DND-41 (cell line): ENCODE results near the gene ATF6.

ENCODE experiments used
- ATAC-seq: fragments of 200-7000 bp; cut with Tn5 transposase; 3 replicates; pipeline ENCODE4 v1.9.1; 2021; ENCODE audit warnings: low read depth; ENCODE audit not compliant: insufficient read depth
- DNase-seq: peaks from one replicate; pipeline ENCODE4 v3.0.0-alpha.2; 2020
- H2AFZ ChIP-seq: 2 replicates; pipeline ENCODE4 v1.6.0; 2012; ENCODE audit warnings: low read depth, low read length
- H3K27ac ChIP-seq: 2 replicates; pipeline ENCODE4 v1.5.1; 2012; ENCODE audit warnings: low read length, inconsistent platforms
- H3K27me3 ChIP-seq: fragments of 200-600 bp; sonication (generic); 2 replicates; pipeline ENCODE4 v1.6.0; 2012; ENCODE audit warnings: low read length, mild to moderate bottlenecking, inconsistent platforms; ENCODE audit not compliant: insufficient read depth, poor library complexity
- H3K36me3 ChIP-seq: 2 replicates; pipeline ENCODE4 v1.5.1; 2012; ENCODE audit warnings: low read length, inconsistent platforms; ENCODE audit not compliant: insufficient read depth
- H3K4me1 ChIP-seq: 2 replicates; pipeline ENCODE4 v1.5.1; 2012; ENCODE audit warnings: mild to moderate bottlenecking, low read length; ENCODE audit not compliant: insufficient read depth
- H3K4me2 ChIP-seq: 2 replicates; pipeline ENCODE4 v1.6.0; 2012; ENCODE audit warnings: mild to moderate bottlenecking, moderate library complexity, low read length, inconsistent platforms; ENCODE audit not compliant: insufficient read depth
- H3K4me3 ChIP-seq, 2 experiments: fragments of 200-600 bp in 1 of 2; shearing (Covaris generic) in 1 of 2; 2 replicates each; pipeline ENCODE4 v1.5.1; 2012 to 2016; ENCODE audit warnings: inconsistent platforms in 2 of 2, low read length in 2 of 2, mild to moderate bottlenecking in 2 of 2, low read depth in 1 of 2, moderate library complexity in 1 of 2
- H3K79me2 ChIP-seq: 2 replicates; pipeline ENCODE4 v1.6.0; 2012; ENCODE audit warnings: low read length, inconsistent platforms; ENCODE audit not compliant: insufficient read depth
- H3K9ac ChIP-seq: 2 replicates; pipeline ENCODE4 v1.6.0; 2012; ENCODE audit warnings: low read depth, mild to moderate bottlenecking, inconsistent platforms, low read length, moderate library complexity
- H3K9me3 ChIP-seq: 2 replicates; pipeline ENCODE4 v1.5.1; 2012; ENCODE audit warnings: low read length, moderate library complexity, mild to moderate bottlenecking, inconsistent platforms; ENCODE audit not compliant: insufficient read depth, severe bottlenecking
- H4K20me1 ChIP-seq: 2 replicates; pipeline ENCODE4 v1.6.0; 2012; ENCODE audit warnings: low read length; ENCODE audit not compliant: insufficient read depth
- CTCF ChIP-seq: IDR thresholded peaks from 2 replicates; pipeline ENCODE4 v1.5.1; 2012; ENCODE audit warnings: borderline replicate concordance, low read length, moderate library complexity, mild to moderate bottlenecking; ENCODE audit not compliant: poor library complexity, severe bottlenecking; ENCODE audit errors: extremely low read depth
- EZH2 ChIP-seq: IDR thresholded peaks from 3 replicates; pipeline ENCODE4 v1.6.1; 2012; ENCODE audit warnings: borderline replicate concordance, low read depth, mild to moderate bottlenecking, moderate library complexity, low read length, inconsistent platforms; ENCODE audit not compliant: severe bottlenecking

ATF6 gene

GRCh38 chr1:162013289-162013688, 247.2 kb downstream of the ATF6 start:
- no peaks in the 10 kb centered on the region for H3K9me3 ChIP-seq
- no peak for ATAC-seq
- H2AFZ ChIP-seq: no peak overlapping the region
- no peaks in the 10 kb centered on the region for H4K20me1 ChIP-seq
- TF ChIP-seq CTCF: no peak
- TF ChIP-seq EZH2: no peak
- no peaks in the 10 kb centered on the region for H3K79me2 ChIP-seq
- no peak overlapping the region for H3K4me2 ChIP-seq
- H3K27me3 ChIP-seq: no peaks in the 10 kb centered on the region
- H3K4me3 ChIP-seq: no peak overlapping the region
- H3K36me3 ChIP-seq: no peaks in the 10 kb centered on the region
- DNase-seq: no peak
- no peak overlapping the region for H3K27ac ChIP-seq
- no peak overlapping the region for H3K9ac ChIP-seq
- no peaks in the 10 kb centered on the region for H3K4me1 ChIP-seq
